IMR-90 (cell line): ENCODE data around the gene CSDE1.

ENCODE experiments used
- CTCF ChIP-seq: conservative IDR thresholded peaks from 2 replicates; pipeline ENCODE4 v1.5.1; 2012; ENCODE audit warnings: mild to moderate bottlenecking, low read depth, low read length, improper control_type of control experiment
- USF2 ChIP-seq: fragments of 150-350 bp; IDR thresholded peaks from 2 replicates; pipeline ENCODE4 v1.6.1; 2017; ENCODE audit warnings: mild to moderate bottlenecking, antibody characterized with exemption, low read length, low read depth

GRCh38 chr1:114720492-114720891 lies 37.3 kb downstream of the CSDE1 start:
- TF ChIP-seq CTCF (no peak), USF2 (no peak)
